A673 (cell line): Measurements from ENCODE around the gene DGKA. TPM values are rescaled to one million over a fixed set of nuclear protein-coding genes. Genes with fewer than 3 reads are reported as not detected.
A peak's percentile ranks its signal among the peaks of the same experiment; 100 is the strongest.

Experiments used
- BruUV-seq: library from RNA; stranded (reverse); fragments of 400-500 nt; replicated peaks from 2 replicates; lab custom pipeline; 2021; lab: Mats Ljungman, UMichigan
- CTCF ChIA-PET: fragments of 300-600 bp; sonication (Branson Sonifier 250); formaldehyde crosslinking; loops from one replicate; lab custom pipeline; 2022; ENCODE audit warnings: antibody characterized with exemption; lab: Charles Lee
- POLR2A ChIA-PET: fragments of 300-600 bp; sonication (Branson Sonifier 250); formaldehyde crosslinking; loops from one replicate; lab custom pipeline; 2022; ENCODE audit warnings: antibody characterized with exemption; ENCODE audit not compliant: low non-redundant PET; lab: Charles Lee
- DNase-seq: peaks from one replicate; pipeline ENCODE4 v3.0.0-alpha.2; 2015; ENCODE audit warnings: low spot score
- H3K27ac ChIP-seq: fragments of 200-600 bp; sonication (generic); 2 replicates; pipeline ENCODE4 v1.5.1; 2016; ENCODE audit warnings: mixed run types, low read depth, mild to moderate bottlenecking, mixed read lengths, antibody characterized with exemption, low read length; ENCODE audit not compliant: poor library complexity, severe bottlenecking
- H3K27me3 ChIP-seq: fragments of 200-600 bp; sonication (generic); replicated peaks from 2 replicates; pipeline ENCODE4 v1.6.1; 2017; ENCODE audit warnings: mixed run types, low read depth, mild to moderate bottlenecking, mixed read lengths, antibody characterized with exemption, low read length; ENCODE audit not compliant: insufficient read depth, poor library complexity
- H3K36me3 ChIP-seq: fragments of 200-600 bp; sonication (generic); 2 replicates; pipeline ENCODE4 v1.6.1; 2016; ENCODE audit warnings: mixed run types, mild to moderate bottlenecking, mixed read lengths, antibody characterized with exemption, low read length; ENCODE audit not compliant: insufficient read depth, poor library complexity, severe bottlenecking
- H3K4me1 ChIP-seq: fragments of 200-600 bp; sonication (generic); 2 replicates; pipeline ENCODE4 v1.6.1; 2017; ENCODE audit warnings: mixed run types, mild to moderate bottlenecking, mixed read lengths, antibody characterized with exemption, low read length; ENCODE audit not compliant: insufficient read depth, poor library complexity, severe bottlenecking
- H3K4me3 ChIP-seq: fragments of 200-600 bp; sonication (generic); 2 replicates; pipeline ENCODE4 v1.5.1; 2016; ENCODE audit warnings: low read depth, mixed run types, mild to moderate bottlenecking, mixed read lengths, low read length; ENCODE audit not compliant: poor library complexity, severe bottlenecking
- H3K9me3 ChIP-seq: fragments of 200-600 bp; sonication (generic); 2 replicates; pipeline ENCODE4 v1.6.1; 2016; ENCODE audit warnings: mixed run types, low read depth, mild to moderate bottlenecking, mixed read lengths, antibody characterized with exemption, low read length; ENCODE audit not compliant: poor library complexity, severe bottlenecking
- CTCF ChIP-seq: fragments of 300-800, 200-600 bp; sonication (generic); conservative IDR thresholded peaks from 2 replicates; pipeline ENCODE4 v1.5.1; 2017; ENCODE audit warnings: low read depth, mild to moderate bottlenecking, antibody characterized with exemption, low read length, moderate library complexity, mixed read lengths
- EZH2 ChIP-seq: fragments of 200-600 bp; sonication (generic); IDR thresholded peaks from 2 replicates; pipeline ENCODE4 v1.6.1; 2017; ENCODE audit warnings: borderline replicate concordance, low read depth, mild to moderate bottlenecking, mixed read lengths, antibody characterized with exemption, low read length; ENCODE audit not compliant: poor library complexity, severe bottlenecking
- intact Hi-C: fragments of 100-400 bp; cut with micrococcal nuclease; formaldehyde crosslinking; loops from one replicate; pipeline ENCODE4 v1.10.0; 2022; ENCODE audit not compliant: unreplicated experiment
- total RNA-seq: library from RNA; stranded (reverse); gene quantifications from 2 replicates; pipeline ENCODE4 v1.2.3, GENCODE V29; 2021

DGKA gene
- total RNA-seq, 1 experiment from 2014 or later, result 10.1 TPM

GRCh38 chr12:55931780-55932550, 1.0 kb downstream of the DGKA start:
- TF ChIP-seq CTCF (no peak), EZH2 (no peak)
- DNase-seq, result peak; percentile 33
- Histone ChIP-seq H3K9me3 (no peaks in the 10 kb centered on the region), H3K27ac (peak overlapping the region; percentile 59), H3K27me3 (no peaks in the 10 kb centered on the region), H3K36me3 (no peaks in the 10 kb centered on the region), H3K4me1 (peaks cover 40% of the 10 kb centered on the region), H3K4me3 (peak overlapping the region; percentile 53)
- intact Hi-C loops, result no loop called here
- no TSS peak for BruUV-seq
- POLR2A ChIA-PET, result no interaction called here
- CTCF ChIA-PET, result interaction anchor here (0.8 to 1.2 kb wide), 2 partner anchors 8 to 105 kb away, joined by 4 to 7 read pairs; no protein-coding TSS in a partner anchor

- intact Hi-C loops, result no loop called here
- BruUV-seq, result no TSS peak
- Histone ChIP-seq H3K27ac (no peak overlapping the region), H3K36me3 (no peaks in the 10 kb centered on the region), H3K4me3 (peak overlapping the region; percentile 53), H3K9me3 (no peaks in the 10 kb centered on the region), H3K27me3 (no peaks in the 10 kb centered on the region), H3K4me1 (peaks cover 40% of the 10 kb centered on the region)
- ChIA-PET CTCF (interaction anchor here (0.5 to 0.6 kb wide), 2 partner anchors 15 to 146 kb away, joined by 3 to 5 read pairs; no protein-coding TSS in a partner anchor), POLR2A (no interaction called here)
- TF ChIP-seq CTCF (no peak), EZH2 (no peak)
- DNase-seq, result no peak
Observed at GRCh38 chr12:55932551-55932910, 1.6 kb downstream of the DGKA start.

- DNase-seq, result no peak
- BruUV-seq, result no TSS peak
- intact Hi-C loops, result no loop called here
- Histone ChIP-seq H3K27ac (no peak overlapping the region), H3K27me3 (no peaks in the 10 kb centered on the region), H3K4me1 (peaks cover 38% of the 10 kb centered on the region), H3K9me3 (no peaks in the 10 kb centered on the region), H3K36me3 (no peaks in the 10 kb centered on the region), H3K4me3 (no peak overlapping the region)
- no peak for TF ChIP-seq CTCF
- ChIA-PET POLR2A (no interaction called here), CTCF (interaction anchor here (0.5 to 0.6 kb wide), 3 partner anchors 16 to 1515 kb away, joined by 3 to 5 read pairs (median 3); no protein-coding TSS in a partner anchor)
Observed at GRCh38 chr12:55933169-55933798, 2.3 kb downstream of the DGKA start.
